Upper lobe of left lung (tissue), 4 donors: ENCODE results near the gene B3GALNT1.

Source experiments
- EP300 ChIP-seq, 4 donors: sonication (generic); formaldehyde crosslinking; IDR thresholded peaks; one replicate each; pipeline ENCODE4 v1.5.1; 2017; ENCODE audit warnings: antibody characterized with exemption in 4 of 4, control low read depth in 2 of 4
- TF ChIP-seq, protein P1 (sequence below), 6 experiments: fragments of 450-650 bp in 4 of 6; fragments of 200-600 bp in 2 of 6; sonication (generic) in 2 of 6; IDR thresholded peaks; one replicate each; pipeline ENCODE4 v1.5.1; 2016 to 2019; ENCODE audit warnings: antibody characterized with exemption in 6 of 6

DNA sequence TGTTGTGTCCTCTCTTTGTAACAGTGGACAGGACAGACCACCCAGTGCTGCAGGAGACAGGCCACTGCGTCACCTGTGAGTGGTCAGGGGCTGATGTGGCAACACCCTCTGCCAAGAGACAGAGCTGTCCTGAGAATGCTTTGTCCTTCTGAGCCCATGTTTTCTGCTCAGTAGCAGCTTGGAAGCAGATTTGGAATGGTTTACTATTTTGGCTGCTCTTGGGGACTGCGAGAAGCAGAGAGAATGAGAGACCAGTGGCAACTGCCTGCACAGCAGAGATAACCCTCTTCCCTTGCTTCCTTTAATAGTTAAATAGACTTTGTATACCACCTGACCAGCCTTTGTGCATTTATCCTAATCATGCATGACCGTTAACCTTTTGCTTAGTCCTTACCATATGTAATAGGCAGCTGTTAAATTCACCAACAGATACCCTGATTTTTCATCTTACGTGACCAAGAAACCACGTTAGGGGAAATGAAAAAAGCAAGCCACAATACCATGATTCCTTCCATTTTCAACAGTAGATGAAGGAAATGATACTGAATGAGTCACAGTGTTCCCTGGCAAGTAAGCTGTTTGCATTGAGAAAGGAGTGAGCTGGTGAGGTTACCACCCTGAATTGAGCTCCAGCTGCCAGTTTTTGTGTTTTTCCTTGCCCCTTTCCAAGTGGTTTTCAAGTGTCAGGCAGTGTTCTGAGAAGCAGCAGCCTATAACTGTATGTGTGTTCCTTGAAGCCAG lies 35.5 kb downstream of the B3GALNT1 start:
- no peak for TF ChIP-seq EP300 (IDR thresholded peaks at IDR 0.05)
- TF ChIP-seq, protein P1, sequence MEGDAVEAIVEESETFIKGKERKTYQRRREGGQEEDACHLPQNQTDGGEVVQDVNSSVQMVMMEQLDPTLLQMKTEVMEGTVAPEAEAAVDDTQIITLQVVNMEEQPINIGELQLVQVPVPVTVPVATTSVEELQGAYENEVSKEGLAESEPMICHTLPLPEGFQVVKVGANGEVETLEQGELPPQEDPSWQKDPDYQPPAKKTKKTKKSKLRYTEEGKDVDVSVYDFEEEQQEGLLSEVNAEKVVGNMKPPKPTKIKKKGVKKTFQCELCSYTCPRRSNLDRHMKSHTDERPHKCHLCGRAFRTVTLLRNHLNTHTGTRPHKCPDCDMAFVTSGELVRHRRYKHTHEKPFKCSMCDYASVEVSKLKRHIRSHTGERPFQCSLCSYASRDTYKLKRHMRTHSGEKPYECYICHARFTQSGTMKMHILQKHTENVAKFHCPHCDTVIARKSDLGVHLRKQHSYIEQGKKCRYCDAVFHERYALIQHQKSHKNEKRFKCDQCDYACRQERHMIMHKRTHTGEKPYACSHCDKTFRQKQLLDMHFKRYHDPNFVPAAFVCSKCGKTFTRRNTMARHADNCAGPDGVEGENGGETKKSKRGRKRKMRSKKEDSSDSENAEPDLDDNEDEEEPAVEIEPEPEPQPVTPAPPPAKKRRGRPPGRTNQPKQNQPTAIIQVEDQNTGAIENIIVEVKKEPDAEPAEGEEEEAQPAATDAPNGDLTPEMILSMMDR (IDR thresholded peaks at IDR 0.05): no peak
